SW 1271 (cell line): ENCODE measurements around the gene ADAMTS4.

ENCODE experiments used
- DNase-seq, 2 experiments: peaks; one replicate each; lab custom pipeline; 2025; lab: John Stamatoyannopoulos, UW

Gene ADAMTS4

GRCh38 chr1:161196111-161196510 is 2.7 kb downstream of the ADAMTS4 start:
- no peak for DNase-seq

- DNase-seq = no peak
These were observed 3.7 kb downstream of the ADAMTS4 start for GRCh38 chr1:161195171-161195570.

- no peak for DNase-seq
These were observed 5.2 kb downstream of the ADAMTS4 start for GRCh38 chr1:161193561-161194235.

- DNase-seq = peak in 1 of 2 experiments; percentile 37
These were observed 6.1 kb downstream of the ADAMTS4 start for GRCh38 chr1:161192476-161193465.

GRCh38 chr1:161191971-161192370 is 6.9 kb downstream of the ADAMTS4 start:
- no peak for DNase-seq

- no peak for DNase-seq
These were observed 7.8 kb downstream of the ADAMTS4 start for GRCh38 chr1:161190962-161191521.

GRCh38 chr1:161189036-161189435 is 9.8 kb downstream of the ADAMTS4 start:
- no peak for DNase-seq

GRCh38 chr1:161188381-161188780 is 10.5 kb downstream of the ADAMTS4 start:
- no peak for DNase-seq

GRCh38 chr1:161187311-161187710 is 11.5 kb downstream of the ADAMTS4 start:
- no peak for DNase-seq

GRCh38 chr1:161185732-161186311 is 13.0 kb downstream of the ADAMTS4 start:
- DNase-seq = no peak

- DNase-seq = no peak
These were observed 13.6 kb downstream of the ADAMTS4 start for GRCh38 chr1:161185282-161185682.

GRCh38 chr1:161182214-161182613 is 16.6 kb downstream of the ADAMTS4 start:
- DNase-seq = peak; percentile 20 to 25

- no peak for DNase-seq
These were observed 18.2 kb downstream of the ADAMTS4 start for GRCh38 chr1:161180639-161181038.

- no peak for DNase-seq
These were observed 19.2 kb downstream of the ADAMTS4 start for GRCh38 chr1:161179698-161180097.

GRCh38 chr1:161177936-161178244 is 21.0 kb downstream of the ADAMTS4 start:
- DNase-seq = no peak

GRCh38 chr1:161177112-161177935 is 21.5 kb downstream of the ADAMTS4 start, which contains the start of gene B4GALT3:
Gene B4GALT3 (minus strand): TSS chr1:161177507. CDS start chr1:161176060, 1,447 bp downstream.
- DNase-seq = peak in 1 of 2 experiments; percentile 48

- DNase-seq = no peak
These were observed 22.3 kb downstream of the ADAMTS4 start for GRCh38 chr1:161176468-161177111.

GRCh38 chr1:161175771-161176453 is 22.9 kb downstream of the ADAMTS4 start:
- DNase-seq = no peak

GRCh38 chr1:161174911-161175310 is 23.9 kb downstream of the ADAMTS4 start:
- DNase-seq = no peak

GRCh38 chr1:161173711-161174110 is 25.1 kb downstream of the ADAMTS4 start:
- no peak for DNase-seq
